Activated CD4-positive, alpha-beta T cell treated with anti-CD3 and anti-CD28 coated beads, Interleukin-2, amount 10 ng/mL, durations not matched to agents 7 days and 5 days (primary cell): Measurements from ENCODE around the gene PTPRJ. TPM values are rescaled to one million over a fixed set of nuclear protein-coding genes. Genes with fewer than 3 reads are reported as not detected.

ENCODE experiments used
- CTCF ChIA-PET: fragments of 350-600 bp; sonication (Branson Sonifier 250); formaldehyde crosslinking; loops from one replicate; lab custom pipeline; 2021; ENCODE audit warnings: antibody characterized with exemption; lab: Charles Lee
- POLR2A ChIA-PET: fragments of 350-600 bp; sonication (Branson Sonifier 250); formaldehyde crosslinking; loops from one replicate; lab custom pipeline; 2021; ENCODE audit warnings: antibody characterized with exemption; lab: Charles Lee
- DNase-seq: peaks from one replicate; pipeline ENCODE4 v3.0.0-alpha.2; 2020
- H3K27ac Mint-ChIP-seq: one replicate; pipeline ENCODE4 v1.8.0; 2021; ENCODE audit warnings: mild to moderate bottlenecking, moderate library complexity, mixed read lengths
- H3K27me3 Mint-ChIP-seq: one replicate; pipeline ENCODE4 v1.8.0; 2021; ENCODE audit warnings: mixed read lengths
- H3K36me3 Mint-ChIP-seq: one replicate; pipeline ENCODE4 v1.8.0; 2021; ENCODE audit warnings: low read depth, mixed read lengths
- H3K4me1 Mint-ChIP-seq: one replicate; pipeline ENCODE4 v1.8.0; 2021; ENCODE audit warnings: mixed read lengths
- H3K4me3 Mint-ChIP-seq: one replicate; pipeline ENCODE4 v1.8.0; 2021; ENCODE audit warnings: mild to moderate bottlenecking, moderate library complexity, mixed read lengths
- H3K9me3 Mint-ChIP-seq: one replicate; pipeline ENCODE4 v1.8.0; 2021; ENCODE audit warnings: mixed read lengths
- total RNA-seq, 2 experiments: library from RNA; stranded (reverse); gene quantifications; one replicate each; pipeline ENCODE4 v1.2.3, GENCODE V29; 2021

Gene PTPRJ
- total RNA-seq, 2 experiments from 2014 or later: 75.2 to 81.3 TPM

GRCh38 chr11:48025293-48025983, 45.1 kb downstream of the PTPRJ start:
- peaks cover 61% of the 10 kb centered on the region for H3K4me1 Mint-ChIP-seq
- no peaks in the 10 kb centered on the region for H3K9me3 Mint-ChIP-seq
- H3K4me3 Mint-ChIP-seq: no peak overlapping the region
- peaks cover 56% of the 10 kb centered on the region for H3K36me3 Mint-ChIP-seq
- no peak overlapping the region for H3K27ac Mint-ChIP-seq
- DNase-seq: no peak
- CTCF ChIA-PET: interaction anchor here (0.5 to 1.8 kb wide), 7 partner anchors 10 to 150 kb away, joined by 3 to 5 read pairs (median 3); no protein-coding TSS in a partner anchor
- POLR2A ChIA-PET: no interaction called here
- H3K27me3 Mint-ChIP-seq: no peaks in the 10 kb centered on the region

DNA sequence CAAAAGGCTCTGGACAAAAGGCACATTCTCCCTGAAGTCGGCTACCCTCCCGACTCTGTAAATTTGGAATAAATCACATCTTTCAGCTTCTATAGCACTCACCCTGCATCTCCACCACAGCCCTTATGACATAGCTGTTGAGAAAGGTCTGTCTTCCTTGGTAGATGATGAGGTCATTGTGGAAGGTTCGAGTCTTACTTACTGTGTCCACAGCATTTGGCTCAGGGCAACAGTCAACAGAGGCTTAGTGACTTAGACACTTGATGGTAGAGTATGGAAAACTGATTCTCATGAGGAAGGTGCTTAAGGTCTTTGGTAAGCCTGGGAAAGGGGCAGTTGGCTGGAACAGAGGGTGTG, 45.6 kb downstream of the PTPRJ start:
- H3K4me1 Mint-ChIP-seq: peaks cover 60% of the 10 kb centered on the region
- no peaks in the 10 kb centered on the region for H3K27me3 Mint-ChIP-seq
- H3K9me3 Mint-ChIP-seq: no peaks in the 10 kb centered on the region
- no peak overlapping the region for H3K27ac Mint-ChIP-seq
- CTCF ChIA-PET: interaction anchor here (1.0 kb wide), 1 partner anchor 17 kb away, joined by 4 read pairs; no protein-coding TSS in a partner anchor
- H3K36me3 Mint-ChIP-seq: peaks cover 53% of the 10 kb centered on the region
- no peak overlapping the region for H3K4me3 Mint-ChIP-seq
- POLR2A ChIA-PET: no interaction called here
- no peak for DNase-seq

DNA sequence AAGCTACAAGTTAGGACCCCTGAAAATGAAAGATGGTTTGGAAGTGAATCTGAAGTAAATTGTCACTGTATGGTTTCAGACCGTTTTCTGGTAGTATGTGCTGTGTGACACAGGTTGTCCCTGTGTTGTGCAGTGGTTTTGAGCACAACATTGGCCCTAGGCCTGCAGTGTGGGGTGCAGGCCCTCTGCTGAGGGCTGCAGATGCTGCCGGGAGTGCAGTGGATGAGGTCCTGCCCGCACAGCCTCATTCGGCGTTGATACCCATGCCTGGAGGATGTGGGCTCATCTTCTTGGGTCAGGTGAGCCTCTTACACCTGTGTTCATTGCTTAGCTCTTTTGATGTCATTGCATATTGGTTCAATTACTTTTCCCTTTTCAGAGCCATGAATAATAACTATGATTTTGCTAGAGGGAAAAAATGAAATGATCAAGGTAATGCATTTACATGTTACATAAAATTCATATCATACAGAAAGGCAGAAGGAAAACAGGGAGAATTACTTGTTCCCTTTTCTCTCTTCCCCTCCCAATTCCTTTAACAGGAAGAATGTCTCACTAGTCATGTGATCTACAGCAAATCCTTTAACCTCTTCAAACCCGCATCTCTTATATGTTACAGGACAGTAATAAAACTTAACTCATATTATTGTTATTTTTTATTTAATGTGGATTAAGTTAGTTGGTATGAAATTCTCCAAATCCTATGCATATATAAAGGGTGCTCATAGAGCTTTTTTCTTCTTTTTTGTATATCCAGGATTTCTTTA, 48.7 kb downstream of the PTPRJ start:
- Mint-ChIP-seq H3K27ac (peak overlapping the region; percentile 70), H3K36me3 (peaks cover 61% of the 10 kb centered on the region), H3K4me1 (peaks cover 71% of the 10 kb centered on the region), H3K4me3 (no peak overlapping the region), H3K9me3 (no peaks in the 10 kb centered on the region), H3K27me3 (no peaks in the 10 kb centered on the region)
- peak; percentile 46 for DNase-seq
- ChIA-PET POLR2A (no interaction called here), CTCF (interaction anchor here (1.7 to 1.8 kb wide), 2 partner anchors 11 to 14 kb away, joined by 4 to 7 read pairs; no protein-coding TSS in a partner anchor)

DNA sequence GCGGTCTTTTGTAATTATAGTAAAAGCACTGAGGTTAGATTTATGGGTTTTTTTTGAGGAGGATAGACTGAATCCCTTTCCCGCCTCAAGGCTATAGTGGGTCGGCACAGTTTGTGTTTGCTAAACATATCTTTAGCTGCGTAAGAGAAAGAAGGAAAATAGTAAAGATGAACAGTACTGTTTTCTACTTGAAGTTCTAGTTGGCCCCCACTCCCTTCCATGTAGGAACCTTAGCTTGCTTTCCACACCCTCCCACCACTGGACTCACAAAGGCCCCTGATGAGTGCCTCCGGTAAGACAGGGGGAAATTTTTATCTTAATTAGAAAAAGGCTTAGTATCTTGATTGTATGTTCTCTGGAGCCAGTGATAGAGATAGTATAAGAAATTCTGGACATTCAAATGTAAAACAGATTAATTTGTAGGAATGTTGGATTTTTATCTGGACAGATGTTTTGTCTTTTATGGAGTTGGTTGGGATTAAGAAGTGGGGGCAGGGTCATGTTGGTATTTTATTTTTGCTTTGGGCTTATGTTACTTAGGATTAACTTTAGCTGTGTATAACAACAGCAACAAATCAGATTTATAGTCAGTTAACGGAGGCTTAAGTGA, 49.4 kb downstream of the PTPRJ start:
- Mint-ChIP-seq H3K9me3 (no peaks in the 10 kb centered on the region), H3K27ac (no peak overlapping the region), H3K4me3 (no peak overlapping the region), H3K27me3 (no peaks in the 10 kb centered on the region), H3K4me1 (peaks cover 71% of the 10 kb centered on the region), H3K36me3 (peaks cover 58% of the 10 kb centered on the region)
- ChIA-PET CTCF (interaction anchor here (1.7 to 1.8 kb wide), 2 partner anchors 11 to 14 kb away, joined by 4 to 7 read pairs; no protein-coding TSS in a partner anchor), POLR2A (no interaction called here)
- DNase-seq: no peak

DNA sequence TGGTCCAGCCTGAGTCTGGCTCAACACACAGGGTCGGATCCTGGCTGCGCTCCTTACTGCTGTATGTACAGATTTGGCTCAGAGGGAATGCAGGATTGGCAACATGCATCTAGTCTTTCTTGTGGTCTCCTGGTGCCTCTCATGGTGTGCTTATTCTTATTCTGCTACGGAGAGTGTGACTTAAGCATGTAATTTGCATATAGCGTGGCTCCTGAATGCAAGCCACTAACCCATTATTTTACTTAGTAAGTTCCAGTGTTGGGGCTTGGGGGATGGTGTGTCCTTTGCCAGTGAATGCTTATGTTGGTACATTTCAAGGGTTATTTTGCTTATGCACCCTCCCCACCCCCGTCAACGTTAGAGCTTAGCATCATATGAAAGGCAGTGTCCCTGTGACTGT, 51.2 kb downstream of the PTPRJ start:
- DNase-seq: no peak
- H3K9me3 Mint-ChIP-seq: no peaks in the 10 kb centered on the region
- H3K27ac Mint-ChIP-seq: no peak overlapping the region
- ChIA-PET POLR2A (no interaction called here), CTCF (interaction anchor here (0.5 to 2.7 kb wide), 3 partner anchors 12 to 77 kb away, joined by 3 to 11 read pairs (median 3); no protein-coding TSS in a partner anchor)
- H3K27me3 Mint-ChIP-seq: no peaks in the 10 kb centered on the region
- peaks cover 83% of the 10 kb centered on the region for H3K4me1 Mint-ChIP-seq
- H3K4me3 Mint-ChIP-seq: no peak overlapping the region
- peaks cover 65% of the 10 kb centered on the region for H3K36me3 Mint-ChIP-seq

- H3K27me3 Mint-ChIP-seq: no peaks in the 10 kb centered on the region
- peaks cover 71% of the 10 kb centered on the region for H3K36me3 Mint-ChIP-seq
- H3K4me1 Mint-ChIP-seq: peaks cover 88% of the 10 kb centered on the region
- DNase-seq: no peak
- no peak overlapping the region for H3K27ac Mint-ChIP-seq
- H3K9me3 Mint-ChIP-seq: no peaks in the 10 kb centered on the region
- ChIA-PET CTCF (interaction anchor here (1.0 to 2.7 kb wide), 3 partner anchors 11 to 98 kb away, joined by 3 to 11 read pairs (median 3); no protein-coding TSS in a partner anchor), POLR2A (no interaction called here)
- H3K4me3 Mint-ChIP-seq: no peak overlapping the region
These were observed 52.4 kb downstream of the PTPRJ start for GRCh38 chr11:48032721-48033120.

DNA sequence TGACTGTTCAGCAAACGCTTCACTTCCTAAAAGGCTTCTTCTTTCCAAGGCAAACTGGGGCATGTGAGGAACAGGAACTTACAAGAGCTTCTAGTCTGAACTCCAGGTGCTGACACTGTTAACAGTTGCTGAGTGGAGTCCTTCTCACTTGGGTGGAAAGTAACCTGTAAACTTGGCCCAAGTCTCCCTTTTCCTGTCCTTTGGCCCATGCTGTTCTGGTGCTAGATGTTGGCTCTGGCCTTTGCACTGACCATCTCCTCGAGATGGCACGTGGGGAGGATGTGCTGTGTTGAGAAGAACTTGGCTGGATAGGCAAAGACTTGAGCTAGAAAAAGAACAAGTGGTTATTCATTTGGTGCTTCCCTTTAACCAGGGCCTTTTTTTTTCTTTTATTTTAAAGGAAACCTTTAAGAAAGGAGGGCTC, 53.6 kb downstream of the PTPRJ start:
- peaks cover 84% of the 10 kb centered on the region for H3K4me1 Mint-ChIP-seq
- H3K9me3 Mint-ChIP-seq: no peaks in the 10 kb centered on the region
- H3K36me3 Mint-ChIP-seq: peaks cover 69% of the 10 kb centered on the region
- DNase-seq: no peak
- CTCF ChIA-PET: interaction anchor here (0.6 to 2.7 kb wide), 3 partner anchors 9 to 91 kb away, joined by 3 to 11 read pairs (median 3); no protein-coding TSS in a partner anchor
- H3K4me3 Mint-ChIP-seq: no peak overlapping the region
- H3K27me3 Mint-ChIP-seq: no peaks in the 10 kb centered on the region
- POLR2A ChIA-PET: no interaction called here
- peak overlapping the region; percentile 13 for H3K27ac Mint-ChIP-seq

DNA sequence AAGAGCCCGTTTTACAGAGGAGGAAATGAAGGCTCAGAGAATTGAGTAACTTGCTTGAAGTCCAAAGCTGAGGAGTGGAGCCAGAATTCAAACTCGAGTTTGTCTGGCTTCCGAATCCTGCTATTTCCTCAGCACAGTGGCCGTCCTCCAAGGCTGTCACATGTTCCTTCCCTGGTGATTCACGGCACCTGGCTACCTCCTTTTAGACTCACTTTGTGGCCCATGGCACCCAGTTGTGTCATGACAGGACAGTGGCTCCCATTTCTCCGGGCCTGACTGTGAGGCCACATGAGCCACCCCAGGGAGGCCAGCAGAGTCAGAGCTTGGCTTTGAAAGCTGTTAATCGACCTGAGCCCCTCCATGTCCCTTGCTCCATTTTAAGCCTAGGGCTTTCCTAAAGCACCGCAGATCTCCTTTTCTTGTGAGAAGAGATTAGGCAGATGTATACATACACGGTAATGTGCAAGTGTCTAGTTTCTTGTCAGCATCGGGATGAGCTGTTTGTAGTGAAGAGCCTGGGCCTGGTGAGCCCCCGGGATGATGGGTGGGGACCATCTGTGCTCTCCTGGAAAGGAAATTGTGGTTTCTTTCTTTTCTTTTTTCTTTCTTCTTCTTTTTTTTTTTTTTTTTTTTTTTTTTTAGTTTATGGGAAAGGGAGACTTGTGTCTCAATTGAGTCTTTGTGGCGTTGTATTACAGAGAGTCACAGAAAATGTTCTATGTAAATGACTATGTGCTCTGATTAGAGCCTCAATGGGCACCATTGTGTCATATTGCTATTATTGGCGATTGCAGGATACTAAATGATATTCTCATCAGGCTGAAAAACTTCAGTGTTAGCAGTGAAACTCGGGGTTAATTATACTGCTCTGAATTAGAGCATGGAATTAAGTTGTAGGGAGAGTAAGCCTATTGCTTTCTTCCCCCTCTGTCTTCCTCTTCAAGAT, 54.8 kb downstream of the PTPRJ start:
- Mint-ChIP-seq H3K9me3 (no peaks in the 10 kb centered on the region), H3K4me1 (peaks cover 82% of the 10 kb centered on the region), H3K4me3 (peak overlapping the region; percentile 7), H3K27ac (peak overlapping the region; percentile 68), H3K36me3 (peaks cover 66% of the 10 kb centered on the region), H3K27me3 (no peaks in the 10 kb centered on the region)
- DNase-seq: no peak
- POLR2A ChIA-PET: no interaction called here
- CTCF ChIA-PET: interaction anchor here (1.0 to 2.2 kb wide), 3 partner anchors 11 to 81 kb away, joined by 3 to 6 read pairs (median 3); no protein-coding TSS in a partner anchor

GRCh38 chr11:48036011-48036410, 55.7 kb downstream of the PTPRJ start:
- DNase-seq: no peak
- H3K27me3 Mint-ChIP-seq: no peaks in the 10 kb centered on the region
- peaks cover 82% of the 10 kb centered on the region for H3K4me1 Mint-ChIP-seq
- ChIA-PET CTCF (interaction anchor here (0.6 to 2.2 kb wide), 5 partner anchors 10 to 308 kb away, joined by 3 to 6 read pairs (median 3); no protein-coding TSS in a partner anchor), POLR2A (no interaction called here)
- no peak overlapping the region for H3K4me3 Mint-ChIP-seq
- no peaks in the 10 kb centered on the region for H3K9me3 Mint-ChIP-seq
- H3K36me3 Mint-ChIP-seq: peaks cover 69% of the 10 kb centered on the region
- peak overlapping the region; percentile 68 for H3K27ac Mint-ChIP-seq

DNA sequence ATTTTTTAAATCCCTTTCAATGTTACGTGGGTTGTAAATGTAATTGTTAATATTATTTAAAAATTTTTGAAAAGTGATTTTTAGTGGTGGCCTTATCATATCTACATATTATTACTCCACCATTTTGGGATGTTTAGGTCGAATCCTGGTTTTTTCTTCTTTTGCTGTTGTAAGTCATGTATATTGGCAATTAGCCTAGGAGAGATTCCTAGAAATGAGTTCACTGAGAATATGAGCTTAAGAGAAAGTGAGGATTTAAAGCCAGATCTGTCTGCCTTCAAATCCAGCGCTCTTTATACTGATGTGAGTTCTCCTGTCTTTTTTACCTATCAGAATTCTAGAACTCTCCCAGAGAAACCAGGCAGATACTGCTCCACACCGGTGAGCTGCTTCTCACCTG, 56.1 kb downstream of the PTPRJ start:
- H3K27ac Mint-ChIP-seq: peak overlapping the region; percentile 31
- no peak for DNase-seq
- CTCF ChIA-PET: interaction anchor here (0.6 to 2.2 kb wide), 5 partner anchors 10 to 308 kb away, joined by 3 to 6 read pairs (median 3); no protein-coding TSS in a partner anchor
- no peak overlapping the region for H3K4me3 Mint-ChIP-seq
- H3K36me3 Mint-ChIP-seq: peaks cover 68% of the 10 kb centered on the region
- H3K27me3 Mint-ChIP-seq: no peaks in the 10 kb centered on the region
- H3K9me3 Mint-ChIP-seq: no peaks in the 10 kb centered on the region
- POLR2A ChIA-PET: no interaction called here
- H3K4me1 Mint-ChIP-seq: peaks cover 82% of the 10 kb centered on the region

- ChIA-PET CTCF (interaction anchor here (2.2 kb wide), 1 partner anchor 9 kb away, joined by 6 read pairs; no protein-coding TSS in a partner anchor), POLR2A (no interaction called here)
- Mint-ChIP-seq H3K36me3 (peaks cover 67% of the 10 kb centered on the region), H3K9me3 (no peaks in the 10 kb centered on the region), H3K4me1 (peaks cover 79% of the 10 kb centered on the region), H3K27ac (peak overlapping the region; percentile 2), H3K4me3 (no peak overlapping the region), H3K27me3 (no peaks in the 10 kb centered on the region)
- no peak for DNase-seq
These were observed 57.5 kb downstream of the PTPRJ start for GRCh38 chr11:48037709-48038468.
